Measurements from ENCODE around the gene ERCC6L.

ERCC6L gene

DNA sequence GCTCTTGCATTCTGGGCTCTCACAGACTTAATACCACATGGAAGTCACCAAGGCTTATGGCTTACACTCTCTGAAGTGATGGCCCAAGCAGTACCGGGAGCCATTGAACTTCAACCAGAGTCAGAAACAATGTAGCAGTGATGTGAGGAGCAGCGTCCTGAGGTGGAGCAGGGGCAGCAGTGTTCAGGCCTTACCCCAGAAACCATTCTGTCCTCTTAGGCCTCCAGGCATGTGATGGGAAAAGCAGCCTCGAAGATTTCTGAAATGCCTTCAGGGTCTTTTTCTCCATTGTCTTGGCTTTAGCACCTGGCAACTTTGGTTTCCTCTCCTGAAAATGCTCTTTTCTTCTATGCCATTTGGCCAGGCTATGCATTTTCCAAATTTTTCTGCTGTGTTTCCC, 80.1 kb downstream of the ERCC6L start:
- no peak for DNase-seq

Measured in stimulated activated CD4-positive, alpha-beta T cell treated with anti-CD3 and anti-CD28 coated beads, Interleukin-4, amount 100 ng/mL, for 1 hour (primary cell).